ENCODE results near the gene BCDIN3D.
"Not testable (repeated sequence)": the region's sequence is repeated elsewhere in the genome, so short reads cannot be mapped to it uniquely, and the experiment has no call there.

BCDIN3D gene

GRCh38 chr12:49842519-49843352 lies at the start of gene BCDIN3D:
Gene BCDIN3D, minus strand, starts transcription at chr12:49843106. Its CDS starts 19 bp downstream, at chr12:49843087.
- peak; percentile 98 for DNase-seq (ENCODE audit: low spot score)

GRCh38 chr12:49892084-49892731 lies 49.3 kb upstream of the BCDIN3D start:
- no peak for DNase-seq (ENCODE audit: low spot score)

GRCh38 chr12:49891476-49891875 lies 48.6 kb upstream of the BCDIN3D start:
- DNase-seq (ENCODE audit: low spot score) = no peak

GRCh38 chr12:49891012-49891411 lies 48.1 kb upstream of the BCDIN3D start:
- no peak for DNase-seq (ENCODE audit: low spot score)

GRCh38 chr12:49890096-49890461 lies 47.2 kb upstream of the BCDIN3D start:
- no peak for DNase-seq (ENCODE audit: low spot score)

GRCh38 chr12:49889361-49890095 lies 46.6 kb upstream of the BCDIN3D start:
- DNase-seq (ENCODE audit: low spot score) = no peak

GRCh38 chr12:49888461-49889151 lies 45.7 kb upstream of the BCDIN3D start:
- DNase-seq (ENCODE audit: low spot score) = no peak

- DNase-seq (ENCODE audit: low spot score) = no peak
Observed at GRCh38 chr12:49887536-49888401, 44.9 kb upstream of the BCDIN3D start.

- DNase-seq (ENCODE audit: low spot score) = no peak
Observed at GRCh38 chr12:49887091-49887490, 44.2 kb upstream of the BCDIN3D start.

- no peak for DNase-seq (ENCODE audit: low spot score)
Observed at GRCh38 chr12:49885663-49886461, 43.0 kb upstream of the BCDIN3D start.

- no peak for DNase-seq (ENCODE audit: low spot score)
Observed at GRCh38 chr12:49885118-49885517, 42.2 kb upstream of the BCDIN3D start.

GRCh38 chr12:49882851-49883464 lies 40.1 kb upstream of the BCDIN3D start:
- no peak for DNase-seq (ENCODE audit: low spot score)

GRCh38 chr12:49882248-49882850 lies 39.4 kb upstream of the BCDIN3D start:
- DNase-seq (ENCODE audit: low spot score) = no peak

- DNase-seq (ENCODE audit: low spot score) = no peak
Observed at GRCh38 chr12:49881415-49882247, 38.7 kb upstream of the BCDIN3D start.

GRCh38 chr12:49880756-49881414 lies 38.0 kb upstream of the BCDIN3D start:
- no peak for DNase-seq (ENCODE audit: low spot score)

GRCh38 chr12:49879065-49879464 lies 36.2 kb upstream of the BCDIN3D start:
- not testable (repeated sequence) for DNase-seq (ENCODE audit: low spot score)

GRCh38 chr12:49878021-49878420 lies 35.1 kb upstream of the BCDIN3D start:
- DNase-seq (ENCODE audit: low spot score) = no peak

- no peak for DNase-seq (ENCODE audit: low spot score)
Observed at GRCh38 chr12:49877066-49877465, 34.2 kb upstream of the BCDIN3D start.
